DMS79 treated with DMSO at 0.1 percent for 48 hours (cell line): ENCODE measurements around the gene AP3S1.
"Not testable (repeated sequence)": the region's sequence is repeated elsewhere in the genome, so short reads cannot be mapped to it uniquely, and the experiment has no call there.

Experiments
- DNase-seq: peaks from one replicate; lab custom pipeline; 2025; lab: John Stamatoyannopoulos, UW

Gene AP3S1

GRCh38 chr5:115841382-115842088 is at the start of gene AP3S1, which contains the start of gene ATG12:
TSS of gene AP3S1 (plus strand) at chr5:115841935. CDS start at chr5:115842038, 103 bp downstream.
TSS of gene ATG12 (minus strand) at chr5:115841565. CDS start at chr5:115841552, 13 bp downstream.
- peak; percentile 66 for DNase-seq

- no peak for DNase-seq
Observed at GRCh38 chr5:115795700-115796099, 46.0 kb upstream of the AP3S1 start.

- DNase-seq = no peak
Observed at GRCh38 chr5:115796656-115797055, 45.1 kb upstream of the AP3S1 start.

DNA sequence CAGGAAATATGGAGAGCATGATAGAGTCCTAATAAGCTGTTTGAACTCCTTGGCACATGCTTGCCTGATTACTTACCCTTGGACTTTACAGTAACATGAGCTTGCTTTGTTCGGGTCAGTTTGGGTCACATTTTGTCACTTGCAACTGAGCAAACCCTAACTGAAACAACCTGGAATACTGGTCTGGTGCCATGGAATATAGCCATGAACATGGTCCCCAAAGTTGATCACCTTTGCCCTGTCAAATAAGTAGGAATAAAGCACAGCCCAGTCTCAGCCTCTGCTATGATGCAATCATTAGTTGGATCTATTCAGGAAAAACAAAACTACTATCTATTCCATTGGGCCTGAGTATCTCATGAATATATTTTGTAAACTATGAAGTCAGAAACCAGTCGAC is 43.5 kb upstream of the AP3S1 start:
- DNase-seq = no peak

DNA sequence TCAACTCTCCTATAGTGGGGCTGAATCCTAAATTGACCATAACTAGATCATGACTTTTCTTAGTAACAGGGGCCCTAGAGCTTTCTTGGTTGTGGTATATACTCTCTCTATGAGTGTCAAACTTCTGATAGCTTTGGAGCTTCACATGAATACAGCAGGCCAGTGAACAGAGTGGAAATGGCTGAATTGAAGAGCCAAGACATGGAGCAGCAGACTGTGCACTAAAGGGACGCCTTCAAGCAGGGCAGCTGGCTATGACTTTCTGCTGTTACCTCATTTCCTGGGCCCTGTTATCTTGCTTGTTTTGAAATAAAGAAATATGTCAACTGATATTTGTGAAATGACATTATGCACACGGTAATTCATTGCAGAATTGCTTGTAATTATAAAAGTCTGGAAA is 41.6 kb upstream of the AP3S1 start:
- no peak for DNase-seq

- DNase-seq = no peak
Observed at GRCh38 chr5:115801152-115801551, 40.6 kb upstream of the AP3S1 start.

DNA sequence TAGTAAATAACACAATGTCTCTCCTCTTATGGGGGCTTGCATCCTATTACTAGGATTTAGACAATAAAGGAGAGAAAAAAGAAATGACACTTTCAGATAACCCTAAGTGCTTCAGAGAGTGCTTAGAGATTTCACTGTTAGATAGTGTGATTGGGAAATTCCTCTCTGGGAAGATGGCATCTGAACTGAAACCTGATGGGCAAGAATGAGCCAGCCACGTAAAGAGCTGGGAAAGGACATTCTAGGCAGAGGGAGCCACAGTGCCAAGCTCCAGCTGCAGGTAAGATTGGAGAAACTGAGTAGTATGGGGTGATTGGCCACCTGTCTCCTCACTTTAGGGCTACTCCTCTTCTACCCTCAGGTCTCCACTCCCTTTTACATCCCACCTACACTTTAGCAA is 39.8 kb upstream of the AP3S1 start:
- DNase-seq = no peak

DNA sequence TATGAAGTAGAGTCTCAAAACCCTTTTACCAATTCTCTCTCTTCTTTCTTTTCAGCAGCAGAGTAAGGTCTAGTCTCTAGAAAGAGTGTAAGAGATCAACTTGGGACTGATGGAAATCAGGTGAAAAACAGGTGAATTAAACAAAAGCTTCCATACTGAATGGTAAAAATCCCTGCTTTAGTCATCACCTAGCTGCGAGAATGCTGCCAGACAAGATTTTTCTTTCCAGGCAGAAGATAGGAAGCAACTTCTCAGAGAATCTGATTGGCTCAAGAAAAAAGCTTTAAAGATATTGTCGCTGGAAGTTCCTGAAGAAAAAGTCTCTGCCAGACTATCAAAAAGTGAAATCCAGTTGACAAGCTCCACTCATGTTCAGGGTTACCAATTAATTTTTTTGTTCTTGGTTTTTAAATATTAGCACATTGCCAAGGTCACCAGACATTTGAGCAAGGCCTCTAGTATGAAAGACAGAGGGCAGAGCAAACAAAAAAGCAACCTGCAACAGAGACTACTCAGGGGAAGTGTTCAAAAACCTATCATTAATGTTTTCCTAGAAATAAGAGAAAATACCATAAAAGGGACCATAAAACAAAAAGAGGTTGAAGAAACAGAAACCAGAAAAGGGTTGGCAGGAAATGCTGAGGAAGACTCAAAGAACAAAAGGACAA is 34.6 kb upstream of the AP3S1 start:
- DNase-seq = no peak

- DNase-seq = no peak
Observed at GRCh38 chr5:115807654-115808052, 34.1 kb upstream of the AP3S1 start.

DNA sequence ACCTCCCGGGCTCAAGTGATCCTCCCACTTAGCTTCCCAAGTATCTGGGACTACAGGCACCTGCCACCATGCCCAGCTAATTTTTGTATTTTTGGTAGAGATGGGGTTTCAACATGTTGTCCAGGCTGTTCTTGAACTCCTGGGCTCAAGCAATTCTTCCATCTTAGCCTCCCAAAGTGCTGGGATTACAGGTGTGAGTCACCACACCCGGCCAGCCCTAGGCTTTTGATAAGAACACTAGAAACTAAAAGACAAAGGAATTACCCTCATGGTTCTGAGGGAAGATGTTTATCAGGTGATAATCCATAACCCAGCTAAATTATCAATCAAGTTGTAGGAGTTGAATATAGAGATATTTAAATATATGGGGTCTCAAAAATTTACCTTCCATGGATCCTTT is 33.7 kb upstream of the AP3S1 start:
- DNase-seq = not testable (repeated sequence)

- DNase-seq = no peak
Observed at GRCh38 chr5:115809946-115810345, 31.8 kb upstream of the AP3S1 start.

- no peak for DNase-seq
Observed at GRCh38 chr5:115810761-115811160, 31.0 kb upstream of the AP3S1 start.

DNA sequence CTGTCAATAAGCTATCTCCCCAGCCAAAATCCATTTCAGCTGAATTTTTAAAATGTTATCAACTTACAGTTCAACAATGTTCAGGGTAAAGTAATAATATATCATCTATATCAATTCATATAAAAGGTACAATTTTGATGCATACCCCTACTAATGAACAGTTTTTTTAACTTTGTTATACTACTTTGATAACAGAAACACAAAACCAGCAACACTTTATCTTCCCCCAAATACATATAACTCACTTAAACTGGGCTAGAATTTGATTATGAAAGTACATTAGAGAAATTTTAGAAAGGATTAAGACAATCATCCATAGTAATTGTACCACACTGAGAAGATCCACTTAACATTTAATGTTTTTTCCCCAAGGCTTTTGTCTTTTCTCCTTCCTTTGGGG is 30.3 kb upstream of the AP3S1 start:
- DNase-seq = no peak

GRCh38 chr5:115812372-115812771 is 29.4 kb upstream of the AP3S1 start:
- DNase-seq = no peak

DNA sequence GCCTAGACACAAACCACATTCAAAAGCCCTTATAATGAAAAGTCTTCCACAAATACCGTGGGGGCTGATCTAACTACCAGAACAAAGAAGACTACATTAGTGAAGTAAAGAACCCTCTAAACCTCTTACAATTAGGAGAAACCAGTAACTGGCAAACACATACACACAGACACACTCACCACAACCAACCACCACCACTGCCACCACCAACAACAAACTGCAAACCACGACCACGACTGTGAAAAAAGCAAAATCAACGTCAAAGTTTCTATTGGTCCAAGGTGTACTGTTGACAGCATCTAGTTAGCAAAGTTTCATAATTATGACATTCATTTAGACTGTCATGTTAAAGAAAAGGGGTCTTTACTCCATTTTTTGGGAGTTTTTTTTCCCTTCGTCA is 28.0 kb upstream of the AP3S1 start:
- DNase-seq = no peak

GRCh38 chr5:115815006-115815692 is 26.6 kb upstream of the AP3S1 start:
- DNase-seq = no peak

GRCh38 chr5:115815693-115816225 is 26.0 kb upstream of the AP3S1 start:
- DNase-seq = no peak

DNA sequence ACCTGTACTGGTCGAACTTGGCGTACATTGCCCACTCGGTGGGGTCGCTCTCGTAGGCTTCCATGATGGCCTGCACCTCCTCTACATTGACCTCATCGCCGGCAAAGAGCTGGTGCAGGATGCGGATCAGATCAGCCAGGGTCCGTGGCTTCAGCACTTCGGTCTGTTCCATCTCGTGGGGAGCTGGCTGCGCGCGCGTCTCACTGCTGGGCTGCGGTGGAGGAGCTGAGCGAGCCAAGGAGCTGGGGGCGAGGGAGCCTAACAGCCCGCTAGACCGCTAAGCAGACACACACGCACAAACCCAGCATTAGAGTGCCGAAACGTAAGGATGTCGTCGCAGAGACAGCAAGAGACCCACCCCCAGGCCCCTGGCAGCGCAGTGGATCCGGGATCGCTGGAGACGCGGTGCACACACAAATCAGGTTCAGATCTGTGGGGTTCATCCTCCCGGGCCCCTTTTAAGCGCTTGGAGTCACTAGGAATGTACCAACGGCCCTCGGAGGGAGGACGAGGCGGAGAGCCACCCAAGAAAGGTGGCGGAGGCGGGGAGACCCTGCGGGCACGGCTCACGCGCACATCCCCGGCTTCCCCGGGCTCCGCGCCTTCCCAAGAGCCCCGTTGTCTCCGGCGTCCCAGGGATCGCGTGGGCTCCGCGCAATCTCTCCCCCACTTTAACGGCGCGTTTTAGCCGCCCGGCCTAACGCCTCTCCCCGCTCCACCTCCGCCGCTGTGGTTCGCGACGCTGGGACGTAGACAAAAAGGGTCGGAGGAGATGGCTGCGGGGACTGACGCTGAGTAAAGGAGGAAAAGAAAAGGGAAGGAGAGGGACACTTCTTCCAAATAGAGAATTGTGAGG is 25.3 kb upstream of the AP3S1 start, which contains the start of gene CDO1:
Gene CDO1 (minus strand): TSS at position 434 of the 856 bp plus-strand sequence. CDS start 262 bp downstream, at position 172.
- no peak for DNase-seq

- no peak for DNase-seq
Observed at GRCh38 chr5:115817386-115817785, 24.3 kb upstream of the AP3S1 start.

GRCh38 chr5:115818821-115819220 is 22.9 kb upstream of the AP3S1 start:
- DNase-seq = no peak

- DNase-seq = no peak
Observed at GRCh38 chr5:115820846-115821245, 20.9 kb upstream of the AP3S1 start.

GRCh38 chr5:115824983-115825382 is 16.8 kb upstream of the AP3S1 start:
- DNase-seq = not testable (repeated sequence)
